Type B pancreatic cell (in vitro differentiated cells): Measurements from ENCODE around the gene SNAI1. TPM values are rescaled to one million over a fixed set of nuclear protein-coding genes. Genes with fewer than 3 reads are reported as not detected.

ENCODE experiments used
- DNase-seq: peaks from one replicate; pipeline ENCODE4 v3.0.0; 2021; ENCODE audit warnings: mixed read lengths; ENCODE audit not compliant: unreplicated experiment; ENCODE audit errors: extremely low spot score
- H3K27ac Mint-ChIP-seq: 2 replicates; pipeline ENCODE4 v1.8.0; 2021; ENCODE audit warnings: mild to moderate bottlenecking, mixed read lengths
- H3K27me3 Mint-ChIP-seq: 2 replicates; pipeline ENCODE4 v1.8.0; 2021; ENCODE audit warnings: mixed read lengths
- H3K36me3 Mint-ChIP-seq: 2 replicates; pipeline ENCODE4 v1.8.0; 2021; ENCODE audit warnings: mixed read lengths
- H3K4me1 Mint-ChIP-seq: one replicate; pipeline ENCODE4 v1.8.0; 2021; ENCODE audit warnings: mixed read lengths; ENCODE audit not compliant: unreplicated experiment
- H3K4me3 Mint-ChIP-seq: 2 replicates; pipeline ENCODE4 v1.8.0; 2021; ENCODE audit warnings: mild to moderate bottlenecking, mixed read lengths
- H3K9me3 Mint-ChIP-seq: 2 replicates; pipeline ENCODE4 v1.8.0; 2021; ENCODE audit warnings: mixed read lengths
- total RNA-seq: library from RNA; stranded (reverse); gene quantifications from 2 replicates; pipeline ENCODE4 v1.2.1, GENCODE V29; 2021; ENCODE audit warnings: low replicate concordance
- TF ChIP-seq, protein P1 (sequence below): fragments of 200-600 bp; sonication (generic); conservative IDR thresholded peaks from 2 replicates; pipeline ENCODE4 v1.5.0; 2021; ENCODE audit warnings: antibody characterized with exemption, mild to moderate bottlenecking

SNAI1 gene
- total RNA-seq, 1 donor from 2014 or later: 30.8 TPM

DNA sequence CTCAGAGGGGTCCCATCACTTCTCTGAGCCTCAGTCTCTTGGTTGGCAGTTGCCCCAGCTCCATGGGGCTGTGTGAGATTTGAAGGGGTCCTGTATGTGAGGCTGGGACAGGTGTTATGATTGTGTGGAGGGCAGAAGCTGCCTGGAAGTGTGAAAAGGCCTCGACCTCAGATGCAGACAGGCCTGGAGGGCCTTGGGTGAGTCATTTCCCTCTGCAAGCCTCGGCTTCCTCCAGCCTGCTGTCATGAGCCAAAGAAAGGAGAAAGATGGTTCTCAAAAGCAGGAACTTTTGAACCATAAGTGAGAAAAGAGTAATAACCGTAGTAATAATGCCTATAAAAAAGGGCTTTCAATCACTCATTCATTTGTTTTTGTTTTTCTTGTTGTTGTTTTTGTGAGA, 37.5 kb downstream of the SNAI1 start:
- H3K4me1 Mint-ChIP-seq: peaks cover 20% of the 10 kb centered on the region
- TF ChIP-seq, protein P1, sequence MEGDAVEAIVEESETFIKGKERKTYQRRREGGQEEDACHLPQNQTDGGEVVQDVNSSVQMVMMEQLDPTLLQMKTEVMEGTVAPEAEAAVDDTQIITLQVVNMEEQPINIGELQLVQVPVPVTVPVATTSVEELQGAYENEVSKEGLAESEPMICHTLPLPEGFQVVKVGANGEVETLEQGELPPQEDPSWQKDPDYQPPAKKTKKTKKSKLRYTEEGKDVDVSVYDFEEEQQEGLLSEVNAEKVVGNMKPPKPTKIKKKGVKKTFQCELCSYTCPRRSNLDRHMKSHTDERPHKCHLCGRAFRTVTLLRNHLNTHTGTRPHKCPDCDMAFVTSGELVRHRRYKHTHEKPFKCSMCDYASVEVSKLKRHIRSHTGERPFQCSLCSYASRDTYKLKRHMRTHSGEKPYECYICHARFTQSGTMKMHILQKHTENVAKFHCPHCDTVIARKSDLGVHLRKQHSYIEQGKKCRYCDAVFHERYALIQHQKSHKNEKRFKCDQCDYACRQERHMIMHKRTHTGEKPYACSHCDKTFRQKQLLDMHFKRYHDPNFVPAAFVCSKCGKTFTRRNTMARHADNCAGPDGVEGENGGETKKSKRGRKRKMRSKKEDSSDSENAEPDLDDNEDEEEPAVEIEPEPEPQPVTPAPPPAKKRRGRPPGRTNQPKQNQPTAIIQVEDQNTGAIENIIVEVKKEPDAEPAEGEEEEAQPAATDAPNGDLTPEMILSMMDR: no peak
- no peaks in the 10 kb centered on the region for H3K36me3 Mint-ChIP-seq
- no peaks in the 10 kb centered on the region for H3K9me3 Mint-ChIP-seq
- H3K27ac Mint-ChIP-seq: no peak overlapping the region
- H3K27me3 Mint-ChIP-seq: peaks cover 3% of the 10 kb centered on the region
- no peak for DNase-seq
- H3K4me3 Mint-ChIP-seq: no peak overlapping the region

DNA sequence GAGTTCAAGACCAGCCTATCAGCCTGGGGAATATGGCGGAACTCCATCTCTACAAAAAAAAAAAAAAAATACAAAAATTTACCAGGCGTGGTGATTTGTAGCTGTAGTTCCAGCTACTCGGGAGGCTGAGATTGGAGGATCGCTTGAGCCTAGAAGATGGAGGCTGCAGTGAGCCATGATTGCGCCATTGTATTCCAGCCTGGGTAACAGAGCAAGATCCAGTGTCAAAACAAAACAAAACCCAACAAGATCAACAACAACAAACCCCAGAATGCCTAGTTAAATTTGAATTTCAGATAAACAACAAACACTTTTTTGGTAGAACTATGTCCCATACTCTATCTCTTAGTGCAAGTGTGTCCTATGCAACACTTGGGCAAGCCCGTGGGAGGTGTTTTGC, 39.9 kb downstream of the SNAI1 start:
- no peak overlapping the region for H3K4me3 Mint-ChIP-seq
- no peaks in the 10 kb centered on the region for H3K36me3 Mint-ChIP-seq
- H3K27ac Mint-ChIP-seq: no peak overlapping the region
- peaks cover 3% of the 10 kb centered on the region for H3K27me3 Mint-ChIP-seq
- TF ChIP-seq, protein P1: no peak
- no peak for DNase-seq
- H3K4me1 Mint-ChIP-seq: peaks cover 24% of the 10 kb centered on the region
- no peaks in the 10 kb centered on the region for H3K9me3 Mint-ChIP-seq

DNA sequence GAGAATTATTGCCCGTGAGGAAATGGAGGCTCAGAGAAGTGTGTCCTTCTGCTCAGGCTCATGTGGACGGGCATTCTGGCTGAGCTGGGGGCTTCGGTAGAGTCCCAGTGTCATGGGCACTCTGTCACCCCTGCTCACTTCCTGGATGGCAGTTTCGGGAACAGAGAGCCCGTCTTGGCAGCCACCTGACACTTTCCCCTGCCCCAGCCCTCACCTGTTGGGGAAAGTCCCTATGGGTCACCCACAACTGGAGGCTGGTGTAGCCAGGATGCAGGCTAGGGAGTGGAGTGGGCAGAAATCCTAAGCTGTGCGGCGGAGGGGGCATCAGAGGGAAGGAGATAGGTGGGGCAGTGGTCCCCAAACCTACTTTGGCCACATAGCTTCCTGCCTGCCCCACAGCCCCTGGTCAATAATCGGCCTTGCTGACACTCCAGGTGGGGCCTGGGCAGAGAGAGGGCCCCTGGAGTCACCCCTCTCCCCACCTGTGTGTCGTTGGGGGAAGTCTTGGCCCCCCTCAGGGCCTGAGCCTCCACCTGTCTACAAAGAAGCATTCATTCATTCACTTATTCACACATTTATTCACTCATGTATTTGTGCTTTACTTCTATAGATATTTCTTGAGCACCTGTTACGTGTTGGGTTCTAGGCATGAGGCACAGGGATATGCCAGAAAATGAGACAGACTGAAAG, 40.5 kb downstream of the SNAI1 start:
- peaks cover 24% of the 10 kb centered on the region for H3K4me1 Mint-ChIP-seq
- peaks cover 3% of the 10 kb centered on the region for H3K27me3 Mint-ChIP-seq
- TF ChIP-seq, protein P1: no peak
- peak overlapping the region; percentile 29 for H3K27ac Mint-ChIP-seq
- no peak for DNase-seq
- H3K4me3 Mint-ChIP-seq: no peak overlapping the region
- no peaks in the 10 kb centered on the region for H3K9me3 Mint-ChIP-seq
- H3K36me3 Mint-ChIP-seq: no peaks in the 10 kb centered on the region

DNA sequence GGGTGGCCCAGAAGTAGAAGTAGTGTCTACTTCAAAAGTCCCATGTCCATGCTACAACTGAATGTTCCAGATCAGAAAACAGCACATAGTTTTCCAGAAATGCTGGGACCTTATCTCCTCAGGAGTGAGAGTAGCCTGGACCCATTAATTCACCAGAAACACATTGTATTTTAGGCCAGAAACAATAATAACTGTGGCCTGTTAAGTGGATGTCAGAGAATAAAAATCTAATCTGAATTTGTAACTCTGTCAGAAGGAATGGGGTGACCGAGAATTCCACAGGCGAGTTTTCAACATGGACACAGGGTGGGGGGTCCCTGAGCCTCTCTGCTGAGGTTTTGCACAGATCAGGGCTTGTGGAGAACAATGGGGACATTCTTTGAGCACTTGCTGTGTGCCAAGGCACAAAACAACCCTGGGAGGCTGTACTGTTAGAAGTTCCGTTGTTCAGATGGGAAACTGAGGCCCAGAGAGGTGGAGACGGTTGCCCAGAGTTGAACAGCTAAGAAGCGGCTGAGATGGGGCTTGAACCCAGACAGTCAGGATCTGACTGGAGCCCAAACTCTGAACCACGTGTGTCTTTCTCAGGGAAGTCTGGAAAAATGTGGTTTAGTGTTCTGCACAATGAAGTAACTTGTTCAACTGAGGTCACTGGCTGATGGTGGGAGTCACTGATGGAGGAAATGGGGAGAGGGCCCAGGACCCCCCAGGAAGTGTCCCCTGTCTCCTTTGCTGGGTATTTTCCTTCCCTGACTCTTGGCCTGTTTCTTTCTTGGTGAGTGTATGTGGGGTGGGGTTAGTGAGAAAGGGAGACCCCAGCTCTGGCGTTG, 44.2 kb downstream of the SNAI1 start:
- no peak for DNase-seq
- Mint-ChIP-seq H3K27me3 (peaks cover 3% of the 10 kb centered on the region), H3K9me3 (no peaks in the 10 kb centered on the region), H3K27ac (peak overlapping the region; percentile 0), H3K36me3 (no peaks in the 10 kb centered on the region), H3K4me3 (no peak overlapping the region), H3K4me1 (peaks cover 31% of the 10 kb centered on the region)
- TF ChIP-seq, protein P1: no peak

DNA sequence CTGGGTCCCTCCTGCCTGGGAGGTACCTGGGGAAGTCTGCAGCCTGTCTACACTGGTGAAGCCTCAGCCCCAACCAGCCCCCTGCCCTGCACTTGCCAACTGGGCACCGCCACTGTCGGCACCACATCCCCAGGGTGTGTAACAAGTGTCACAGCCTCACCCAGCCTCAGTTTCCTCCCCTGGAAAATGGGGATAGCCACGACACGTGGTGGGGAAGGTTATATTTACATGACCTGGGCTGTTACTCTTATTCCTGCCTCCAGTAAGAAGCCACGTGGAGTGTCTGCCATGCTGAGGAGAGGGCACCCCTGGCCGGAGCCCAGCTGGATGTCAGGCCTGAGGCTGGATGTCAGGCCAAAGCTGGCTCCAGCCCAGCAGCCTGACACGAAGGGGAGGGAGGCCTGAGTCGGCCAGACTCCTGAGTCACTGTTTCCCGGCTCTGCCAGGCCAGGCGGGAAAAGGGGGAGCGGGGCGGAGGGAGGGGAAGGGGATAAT, 44.9 kb downstream of the SNAI1 start:
- no peaks in the 10 kb centered on the region for H3K9me3 Mint-ChIP-seq
- no peak overlapping the region for H3K27ac Mint-ChIP-seq
- peaks cover 3% of the 10 kb centered on the region for H3K27me3 Mint-ChIP-seq
- TF ChIP-seq, protein P1: no peak
- peaks cover 31% of the 10 kb centered on the region for H3K4me1 Mint-ChIP-seq
- no peak for DNase-seq
- H3K36me3 Mint-ChIP-seq: no peaks in the 10 kb centered on the region
- no peak overlapping the region for H3K4me3 Mint-ChIP-seq
